GM12891 (cell line): Measurements from ENCODE around the gene ASB6.

Experiments
- POLR2A ChIP-seq: IDR thresholded peaks from 2 replicates; pipeline ENCODE4 v1.6.1; 2011; ENCODE audit warnings: low read depth, low read length, control low read depth
- POLR2AphosphoS5 ChIP-seq: IDR thresholded peaks from 2 replicates; pipeline ENCODE4 v1.6.1; 2011; ENCODE audit warnings: low read depth, low read length, control low read depth
- TAF1 ChIP-seq: IDR thresholded peaks from 2 replicates; pipeline ENCODE4 v1.6.1; 2011; ENCODE audit warnings: low read depth, low read length, control low read depth

- TF ChIP-seq POLR2A (no peak), POLR2AphosphoS5 (no peak), TAF1 (no peak)
These were observed 28.3 kb downstream of the ASB6 start for GRCh38 chr9:129613520-129614175.
